ENCODE data around the gene ODAD2. TPM values are rescaled to one million over a fixed set of nuclear protein-coding genes. Genes with fewer than 3 reads are reported as not detected.

The ODAD2 gene
- total and polyA plus RNA-seq, 2 donors (not counting 1 experiment from before 2014, with no cell fraction given): not detected

DNA sequence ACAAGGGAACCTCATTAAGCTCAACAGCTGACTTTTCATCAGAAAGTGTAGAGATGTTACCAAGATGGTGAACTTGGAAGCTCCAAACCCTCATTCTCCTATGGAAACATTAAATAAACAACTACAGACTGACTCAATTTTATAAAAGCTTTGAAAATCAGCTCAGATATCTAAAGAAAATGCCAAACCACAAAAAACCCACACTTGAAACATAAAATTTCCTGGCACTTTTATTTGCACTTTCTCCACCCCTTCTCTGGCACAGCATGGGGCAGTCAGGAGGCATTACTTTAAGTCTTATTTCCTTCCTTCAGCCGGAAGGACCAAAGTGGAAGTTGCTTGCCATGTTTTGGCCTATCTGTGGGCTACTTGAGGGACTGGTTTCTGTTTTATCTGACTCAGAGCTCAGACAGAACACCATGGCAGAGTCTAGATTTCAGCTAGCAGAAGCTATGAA, 114.7 kb downstream of the ODAD2 start:
- H3K27ac Mint-ChIP-seq: no peak overlapping the region
- H3K9ac ChIP-seq (ENCODE audit: low read length): no peak overlapping the region
- H3K4me2 ChIP-seq (replicated peaks; ENCODE audit: low read depth, low read length, poor library complexity, severe bottlenecking): no peak overlapping the region
- peaks cover 0 to 2% (median 0%) of the 10 kb centered on the region in 3 donors for H3K9me3 ChIP-seq (ENCODE audit: control extremely low read depth in 1 of 3, control insufficient read depth in 2 of 3, insufficient read depth in 1 of 3, low read length in 2 of 3)
- WGBS (ENCODE audit: insufficient coverage): no CpG with 5 or more reads among the region's 1 CpG
- TF ChIP-seq EZH2 (IDR thresholded peaks at IDR 0.05; ENCODE audit: borderline replicate concordance, insufficient read depth, low read depth, low read length, poor library complexity, severe bottlenecking): no peak
- H3K27me3 ChIP-seq (replicated peaks in 1 of 4; ENCODE audit: control extremely low read depth in 1 of 4, control insufficient read depth in 3 of 4, insufficient read depth in 4 of 4, low read length in 3 of 4): no peaks in the 10 kb centered on the region
- no peak overlapping the region for H2AFZ ChIP-seq (ENCODE audit: insufficient read depth, low read depth, low read length, poor library complexity, severe bottlenecking)
- H3K27ac ChIP-seq (ENCODE audit: low read length in 2 of 2): no peak overlapping the region
- no peak overlapping the region for H3K4me3 Mint-ChIP-seq
- no peaks in the 10 kb centered on the region for H3K4me1 Mint-ChIP-seq
- H3K4me1 ChIP-seq (ENCODE audit: control insufficient read depth in 2 of 2, insufficient read depth in 2 of 2, low read length in 2 of 2): no peaks in the 10 kb centered on the region
- intact Hi-C loops (cut with micrococcal nuclease): no loop called here
- ChIA-PET CTCF (no interaction called here), POLR2A (no interaction called here)
- no peak overlapping the region for H3K4me3 ChIP-seq (ENCODE audit: control extremely low read depth in 1 of 5, extremely low read depth in 1 of 5, insufficient read depth in 1 of 5, low read depth in 2 of 5, low read length in 4 of 5)
- DNase-seq (no peak), ATAC-seq (ENCODE audit: low read depth) (no peak)
- no peaks in the 10 kb centered on the region for H4K20me1 ChIP-seq (ENCODE audit: control insufficient read depth, insufficient read depth, low read length, poor library complexity, severe bottlenecking)
- H3K79me2 ChIP-seq (ENCODE audit: control insufficient read depth, insufficient read depth, low read length): no peaks in the 10 kb centered on the region
- peaks cover 8% of the 10 kb centered on the region for H3K9me3 Mint-ChIP-seq (ENCODE audit: insufficient read depth)
- H3K27me3 Mint-ChIP-seq: no peaks in the 10 kb centered on the region
- no peaks in the 10 kb centered on the region for H3K36me3 ChIP-seq (replicated peaks in 1 of 2; ENCODE audit: control extremely low read depth in 1 of 2, control insufficient read depth in 1 of 2, extremely low read depth in 1 of 2, insufficient read depth in 2 of 2, low read length in 1 of 2)

- H3K9me3 ChIP-seq (ENCODE audit: control extremely low read depth in 1 of 3, control insufficient read depth in 2 of 3, insufficient read depth in 1 of 3, low read length in 2 of 3): no peaks in the 10 kb centered on the region
- H4K20me1 ChIP-seq (ENCODE audit: control insufficient read depth, insufficient read depth, low read length, poor library complexity, severe bottlenecking): no peaks in the 10 kb centered on the region
- Mint-ChIP-seq H3K9me3 (ENCODE audit: insufficient read depth) (no peaks in the 10 kb centered on the region), H3K4me3 (no peak overlapping the region), H3K4me1 (no peaks in the 10 kb centered on the region), H3K27me3 (no peaks in the 10 kb centered on the region), H3K27ac (no peak overlapping the region)
- TF ChIP-seq CTCF (IDR thresholded peaks at IDR 0.05) (no peak), EZH2 (IDR thresholded peaks at IDR 0.05; ENCODE audit: borderline replicate concordance, insufficient read depth, low read depth, low read length, poor library complexity, severe bottlenecking) (no peak)
- no peak overlapping the region for H3K4me3 ChIP-seq (ENCODE audit: control extremely low read depth in 1 of 5, extremely low read depth in 1 of 5, insufficient read depth in 1 of 5, low read depth in 2 of 5, low read length in 4 of 5)
- H3K36me3 ChIP-seq (replicated peaks in 1 of 2; ENCODE audit: control extremely low read depth in 1 of 2, control insufficient read depth in 1 of 2, extremely low read depth in 1 of 2, insufficient read depth in 2 of 2, low read length in 1 of 2): no peaks in the 10 kb centered on the region
- no peaks in the 10 kb centered on the region for H3K27me3 ChIP-seq (replicated peaks in 1 of 4; ENCODE audit: control extremely low read depth in 1 of 4, control insufficient read depth in 3 of 4, insufficient read depth in 4 of 4, low read length in 3 of 4)
- WGBS (ENCODE audit: insufficient coverage): no CpG with 5 or more reads among the region's 4 CpGs
- H3K4me2 ChIP-seq (replicated peaks; ENCODE audit: low read depth, low read length, poor library complexity, severe bottlenecking): no peak overlapping the region
- H3K27ac ChIP-seq (ENCODE audit: low read length in 2 of 2): no peak overlapping the region
- H2AFZ ChIP-seq (ENCODE audit: insufficient read depth, low read depth, low read length, poor library complexity, severe bottlenecking): no peak overlapping the region
- ChIA-PET POLR2A (no interaction called here), CTCF (no interaction called here)
- H3K79me2 ChIP-seq (ENCODE audit: control insufficient read depth, insufficient read depth, low read length): no peaks in the 10 kb centered on the region
- H3K4me1 ChIP-seq (ENCODE audit: control insufficient read depth in 2 of 2, insufficient read depth in 2 of 2, low read length in 2 of 2): no peaks in the 10 kb centered on the region
- intact Hi-C loops (cut with micrococcal nuclease): no loop called here
- DNase-seq: no peak
- ATAC-seq (ENCODE audit: low read depth): no peak
- no peak overlapping the region for H3K9ac ChIP-seq (ENCODE audit: low read length)
Observed at GRCh38 chr10:27878281-27878680, 120.6 kb downstream of the ODAD2 start.

Measured in B cell (primary cell).